HepG2 (cell line): ENCODE results near the gene IL1A. TPM values are rescaled to one million over a fixed set of nuclear protein-coding genes. Genes with fewer than 3 reads are reported as not detected.

Source experiments
- ATAC-seq: fragments of 200-7000 bp; cut with Tn5 transposase; 3 replicates; pipeline ENCODE4 v1.9.1; 2020; ENCODE audit warnings: mild to moderate bottlenecking, moderate library complexity
- BruUV-seq: library from RNA; stranded (reverse); fragments of 400-500 nt; replicated peaks from 2 replicates; lab custom pipeline; 2021; lab: Mats Ljungman, UMichigan
- CTCF ChIA-PET: fragments of 300-600 bp; formaldehyde crosslinking; extraction: SDS; loops from one replicate; lab custom pipeline; 2021; ENCODE audit warnings: low total read pairs, inconsistent platforms, low intra/inter-chr PET ratio; lab: Yijun Ruan, JAX
- POLR2A ChIA-PET: fragments of 350-600 bp; sonication (Branson Sonifier 250); formaldehyde crosslinking; loops from one replicate; lab custom pipeline; 2020; ENCODE audit warnings: antibody characterized with exemption, inconsistent platforms; lab: Yijun Ruan, JAX
- DNase-seq: peaks from one replicate; pipeline ENCODE4 v3.0.0-alpha.2; 2015; ENCODE audit warnings: low spot score
- FAIRE-seq: peaks from 3 replicates; lab custom pipeline; 2011; peaks lifted over from hg19 to GRCh38; lab: Jason Lieb, UNC
- H2AFZ ChIP-seq: one replicate; pipeline ENCODE4 v1.6.1; 2011; ENCODE audit warnings: low read length, inconsistent platforms
- H3K27ac ChIP-seq: fragments of 300-600 bp; 3 replicates; pipeline ENCODE4 v1.8.0; 2011; ENCODE audit warnings: mixed run types, mild to moderate bottlenecking, mixed read lengths, low read length, inconsistent platforms; ENCODE audit not compliant: insufficient read depth; ENCODE audit errors: extremely low read length
- H3K27me3 ChIP-seq, 2 experiments: fragments of 200-600 bp in 1 of 2; 2 replicates in 1 of 2; 3 replicates in 1 of 2; pipeline versions ENCODE4 v1.6.0 to v1.8.0; 2011; ENCODE audit warnings: low read length in 2 of 2, mild to moderate bottlenecking in 2 of 2, moderate library complexity in 2 of 2, inconsistent platforms in 1 of 2; ENCODE audit not compliant: insufficient read depth in 2 of 2, control insufficient read depth in 1 of 2
- H3K36me3 ChIP-seq, 2 experiments: fragments of 200-600 bp in 1 of 2; replicated peaks in 1 of 2; 2 replicates in 1 of 2; 3 replicates in 1 of 2; pipeline versions ENCODE4 v1.5.1 to v1.8.0; 2011; ENCODE audit warnings: low read length in 2 of 2, inconsistent platforms in 1 of 2; ENCODE audit not compliant: insufficient read depth in 2 of 2, control insufficient read depth in 1 of 2
- H3K4me1 ChIP-seq: 2 replicates; pipeline ENCODE4 v1.5.1; 2012; ENCODE audit warnings: low read length, inconsistent platforms; ENCODE audit not compliant: insufficient read depth
- H3K4me2 ChIP-seq: 2 replicates; pipeline ENCODE4 v1.6.0; 2011; ENCODE audit warnings: low read depth, low read length, inconsistent platforms
- H3K4me3 ChIP-seq, 3 experiments: fragments of 200-600 bp in 1 of 3; sonication (generic), shearing (Covaris generic) in 1 of 3; replicated peaks in 1 of 3; 2 replicates each; pipeline ENCODE4 v1.5.1; 2011 to 2016; ENCODE audit warnings: low read length in 3 of 3, inconsistent platforms in 2 of 3, low read depth in 2 of 3, mild to moderate bottlenecking in 2 of 3, control low read depth in 1 of 3, mixed read lengths in 1 of 3; ENCODE audit not compliant: insufficient read depth in 1 of 3
- H3K79me2 ChIP-seq: one replicate; pipeline ENCODE4 v1.6.1; 2011; ENCODE audit warnings: low read length, inconsistent platforms; ENCODE audit not compliant: insufficient read depth
- H3K9ac ChIP-seq: 2 replicates; pipeline ENCODE4 v1.6.0; 2011; ENCODE audit warnings: mild to moderate bottlenecking, low read depth, low read length, inconsistent platforms; ENCODE audit not compliant: insufficient read depth
- H3K9me3 ChIP-seq: 2 replicates; pipeline ENCODE4 v1.5.1; 2012; ENCODE audit warnings: mild to moderate bottlenecking, low read length
- H4K20me1 ChIP-seq: 2 replicates; pipeline ENCODE4 v1.6.0; 2011; ENCODE audit warnings: inconsistent platforms, mild to moderate bottlenecking, low read length, moderate library complexity; ENCODE audit not compliant: insufficient read depth
- AGO1 ChIP-seq: fragments of 200-400 bp; formaldehyde crosslinking; IDR thresholded peaks from 2 replicates; pipeline ENCODE4 v1.6.1; 2017; ENCODE audit warnings: mild to moderate bottlenecking, low read depth, low read length, moderate library complexity; ENCODE audit not compliant: poor library complexity, severe bottlenecking
- CREB1 ChIP-seq, 2 experiments: fragments of 450-650 bp in 1 of 2; IDR thresholded peaks; 2 replicates each; pipeline ENCODE4 v1.6.1; 2016 to 2017; ENCODE audit warnings: control low read depth in 1 of 2, mild to moderate bottlenecking in 1 of 2, missing compliant biosample characterization in 1 of 2, missing genetic modification characterization in 1 of 2
- ZNF230 ChIP-seq: sonication (generic); formaldehyde crosslinking; IDR thresholded peaks from 2 replicates; pipeline ENCODE4 v1.4.0; 2020; ENCODE audit warnings: mild to moderate bottlenecking, missing genetic modification reagents
- ZNF552 ChIP-seq: sonication (generic); formaldehyde crosslinking; IDR thresholded peaks from 2 replicates; pipeline ENCODE4 v1.9.0; 2022; ENCODE audit warnings: missing genetic modification reagents, mild to moderate bottlenecking, borderline replicate concordance
- WGBS: methylation state at CpG from one replicate; pipeline ENCODE4 v1.1.6; 2017; ENCODE audit warnings: low lambda C conversion rate; 5-methylcytosine and 5-hydroxymethylcytosine counted together
- in situ Hi-C: cut with HindIII; loops from 2 replicates; pipeline ENCODE4 v1.10.0; 2017; ENCODE audit warnings: low pct_unique_long_range_greater_than_20kb; ENCODE audit not compliant: extremely low pct_ligation_motif_present
- intact Hi-C: fragments of 100-400 bp; cut with micrococcal nuclease; formaldehyde crosslinking; loops from one replicate; pipeline ENCODE4 v1.10.0; 2022; ENCODE audit not compliant: unreplicated experiment
- polyA plus RNA-seq, 8 experiments: library from polyadenylated mRNA; depleted of rRNA in 3 of 8; stranded (reverse) in 7 of 8; unstranded in 1 of 8; fragments of >200 nt; fragmentation: Illumina TruSeq in 4 of 8; extraction: Trizol in 4 of 8; gene quantifications; 2 replicates each; pipeline versions ENCODE4 v1.2.1 to v1.2.3, GENCODE V29; 2011 to 2016; ENCODE audit warnings: low read depth in 4 of 8, missing spikeins in 1 of 8, mixed read lengths in 1 of 8; ENCODE audit not compliant: insufficient read depth in 1 of 8
- total RNA-seq, 5 experiments: library from RNA; depleted of rRNA; stranded (reverse); fragments of >200 nt; fragmentation: Illumina TruSeq; extraction: Trizol; gene quantifications; 2 replicates each; pipeline ENCODE4 v1.2.3, GENCODE V29; 2016; ENCODE audit warnings: low read depth in 1 of 5
- TF ChIP-seq, protein P1 (sequence below): fragments of 450-650 bp; IDR thresholded peaks from 2 replicates; pipeline ENCODE4 v1.6.1; 2017
- TF ChIP-seq, protein P2 (sequence below): sonication (generic); formaldehyde crosslinking; IDR thresholded peaks from 2 replicates; pipeline ENCODE4 v1.4.0; 2020; ENCODE audit warnings: mild to moderate bottlenecking, missing genetic modification reagents
- TF ChIP-seq, protein P3 (sequence below): sonication (generic); formaldehyde crosslinking; IDR thresholded peaks from 2 replicates; pipeline ENCODE4 v1.8.1; 2023; ENCODE audit warnings: mild to moderate bottlenecking, missing genetic modification reagents

Gene IL1A
- total and polyA plus RNA-seq, 2 of the 13 experiments (the other 11 are each of a cell fraction or from before 2014, with no cell fraction given) = not detected

DNA sequence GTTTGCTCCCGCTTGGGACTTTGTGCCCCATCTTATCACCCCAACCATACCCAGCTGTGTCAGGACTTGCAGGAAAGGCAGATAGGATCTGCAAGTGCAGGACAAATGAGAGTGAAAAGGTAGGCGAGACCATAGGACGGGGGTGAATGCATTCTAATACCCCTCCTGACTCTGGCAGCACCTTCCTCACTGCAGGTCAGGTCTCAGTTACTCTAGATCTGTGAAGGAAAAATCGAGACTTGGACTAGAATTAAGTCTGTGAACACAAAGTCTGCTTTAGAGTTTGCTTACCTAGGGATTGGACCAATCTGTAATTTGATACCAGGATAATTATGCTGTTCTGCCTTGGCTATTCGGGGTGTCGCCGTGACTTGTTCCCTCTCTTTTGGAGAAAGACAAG lies 43.8 kb downstream of the IL1A start (continued):
- TF ChIP-seq, protein P1, sequence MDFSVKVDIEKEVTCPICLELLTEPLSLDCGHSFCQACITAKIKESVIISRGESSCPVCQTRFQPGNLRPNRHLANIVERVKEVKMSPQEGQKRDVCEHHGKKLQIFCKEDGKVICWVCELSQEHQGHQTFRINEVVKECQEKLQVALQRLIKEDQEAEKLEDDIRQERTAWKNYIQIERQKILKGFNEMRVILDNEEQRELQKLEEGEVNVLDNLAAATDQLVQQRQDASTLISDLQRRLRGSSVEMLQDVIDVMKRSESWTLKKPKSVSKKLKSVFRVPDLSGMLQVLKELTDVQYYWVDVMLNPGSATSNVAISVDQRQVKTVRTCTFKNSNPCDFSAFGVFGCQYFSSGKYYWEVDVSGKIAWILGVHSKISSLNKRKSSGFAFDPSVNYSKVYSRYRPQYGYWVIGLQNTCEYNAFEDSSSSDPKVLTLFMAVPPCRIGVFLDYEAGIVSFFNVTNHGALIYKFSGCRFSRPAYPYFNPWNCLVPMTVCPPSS = no peak
- TF ChIP-seq CREB1 (IDR thresholded peaks at IDR 0.05) = no peak
- TF ChIP-seq CREB1 (CRISPR knock-in tag; IDR thresholded peaks at IDR 0.05) = no peak
- TF ChIP-seq ZNF552 (CRISPR knock-in tag) = no peak
- no peak for TF ChIP-seq AGO1

DNA sequence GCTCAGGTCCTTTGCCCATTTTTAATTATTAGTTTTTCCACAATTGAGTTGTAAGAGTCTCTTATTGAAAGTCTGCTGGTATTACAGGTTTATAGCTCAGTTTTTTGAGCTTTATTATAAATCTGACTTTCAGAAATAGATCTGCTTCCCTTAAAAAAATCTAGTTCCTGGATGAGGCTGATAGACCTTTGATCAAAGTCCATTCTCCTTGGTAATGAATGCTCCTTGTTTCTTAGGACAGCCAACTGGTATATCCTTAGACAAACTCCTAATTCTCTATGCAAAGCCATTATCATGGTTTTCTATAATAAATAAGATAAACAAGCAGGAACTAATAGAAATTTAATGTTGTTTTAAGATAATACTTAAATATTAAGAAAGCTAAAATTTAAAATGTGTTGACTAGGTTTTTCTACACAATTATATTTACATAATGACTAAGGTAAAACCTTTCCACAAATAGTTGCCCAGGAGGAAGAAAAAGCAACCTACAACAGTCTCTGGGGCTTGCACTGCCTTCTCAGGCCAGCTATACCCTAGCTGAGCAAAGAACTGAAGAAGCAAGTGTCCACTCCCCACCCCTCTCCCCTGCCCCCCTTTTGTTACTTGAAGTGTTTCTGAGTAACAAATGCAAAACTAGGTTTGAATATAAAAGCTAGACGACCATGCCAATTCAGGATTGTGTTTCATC lies 46.6 kb downstream of the IL1A start:
- Histone ChIP-seq H3K36me3 (peaks cover 12 to 45% of the 10 kb centered on the region in 2 experiments), H2AFZ (no peak overlapping the region), H3K27me3 (no peaks in the 10 kb centered on the region), H3K27ac (no peak overlapping the region), H3K9me3 (no peaks in the 10 kb centered on the region), H3K4me1 (peaks cover 13% of the 10 kb centered on the region), H3K9ac (no peak overlapping the region), H4K20me1 (no peaks in the 10 kb centered on the region), H3K79me2 (no peaks in the 10 kb centered on the region), H3K4me2 (no peak overlapping the region), H3K4me3 (no peak overlapping the region)
- TSS peak; percentile 38 for BruUV-seq
- DNase-seq (no peak), FAIRE-seq (no peak), ATAC-seq (no peak)
- whole genome bisulfite sequencing = 100% methylated on average over 1 of the region's 1 CpG
- TF ChIP-seq, protein P2, sequence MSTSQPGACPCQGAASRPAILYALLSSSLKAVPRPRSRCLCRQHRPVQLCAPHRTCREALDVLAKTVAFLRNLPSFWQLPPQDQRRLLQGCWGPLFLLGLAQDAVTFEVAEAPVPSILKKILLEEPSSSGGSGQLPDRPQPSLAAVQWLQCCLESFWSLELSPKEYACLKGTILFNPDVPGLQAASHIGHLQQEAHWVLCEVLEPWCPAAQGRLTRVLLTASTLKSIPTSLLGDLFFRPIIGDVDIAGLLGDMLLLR = no peak
- TF ChIP-seq, protein P3, sequence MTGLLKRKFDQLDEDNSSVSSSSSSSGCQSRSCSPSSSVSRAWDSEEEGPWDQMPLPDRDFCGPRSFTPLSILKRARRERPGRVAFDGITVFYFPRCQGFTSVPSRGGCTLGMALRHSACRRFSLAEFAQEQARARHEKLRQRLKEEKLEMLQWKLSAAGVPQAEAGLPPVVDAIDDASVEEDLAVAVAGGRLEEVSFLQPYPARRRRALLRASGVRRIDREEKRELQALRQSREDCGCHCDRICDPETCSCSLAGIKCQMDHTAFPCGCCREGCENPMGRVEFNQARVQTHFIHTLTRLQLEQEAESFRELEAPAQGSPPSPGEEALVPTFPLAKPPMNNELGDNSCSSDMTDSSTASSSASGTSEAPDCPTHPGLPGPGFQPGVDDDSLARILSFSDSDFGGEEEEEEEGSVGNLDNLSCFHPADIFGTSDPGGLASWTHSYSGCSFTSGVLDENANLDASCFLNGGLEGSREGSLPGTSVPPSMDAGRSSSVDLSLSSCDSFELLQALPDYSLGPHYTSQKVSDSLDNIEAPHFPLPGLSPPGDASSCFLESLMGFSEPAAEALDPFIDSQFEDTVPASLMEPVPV (CRISPR knock-in tag) = no peak
- TF ChIP-seq ZNF230 (CRISPR knock-in tag) = no peak
- intact Hi-C loops = no loop called here
- ChIA-PET POLR2A (interaction anchor here (1.3 kb wide), 1 partner anchor 153 kb away, joined by 5 read pairs; the partner anchor contains the start of gene CHCHD5), CTCF (no interaction called here)
- in situ Hi-C loops = no loop called here
